Measurements from ENCODE around the gene USP1.

Gene USP1

GRCh38 chr1:62484824-62485468 lies 48.1 kb downstream of the USP1 start:
- H3K27ac ChIP-seq, result no peak overlapping the region
- TF ChIP-seq ZFX (IDR thresholded peaks at IDR 0.05; ENCODE audit: borderline replicate concordance) (no peak), CTCF (IDR thresholded peaks at IDR 0.05) (no peak)

DNA sequence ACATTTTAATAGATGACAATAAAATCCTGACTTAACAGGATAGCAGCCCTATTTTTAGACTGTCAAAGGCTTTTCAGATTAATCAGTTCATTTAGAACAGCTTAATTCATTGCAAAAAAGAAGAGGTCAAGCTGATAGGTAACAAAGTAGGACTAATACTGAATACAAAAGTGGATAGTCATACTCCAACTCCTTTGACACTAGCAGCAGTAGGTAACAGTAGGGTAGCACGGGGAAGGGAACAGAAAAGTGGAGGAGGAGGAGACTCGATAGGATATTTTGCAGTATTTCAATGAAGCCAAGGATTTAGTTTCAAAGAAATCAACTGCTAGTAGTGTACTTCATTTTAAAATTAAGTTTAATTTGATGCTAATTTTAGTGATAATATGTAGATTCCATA lies 51.1 kb downstream of the USP1 start:
- H3K27ac ChIP-seq, result no peak overlapping the region
- no peak for TF ChIP-seq ZFX (IDR thresholded peaks at IDR 0.05; ENCODE audit: borderline replicate concordance)
- TF ChIP-seq CTCF (IDR thresholded peaks at IDR 0.05), result no peak

GRCh38 chr1:62492521-62492920 lies 55.7 kb downstream of the USP1 start:
- TF ChIP-seq CTCF (IDR thresholded peaks at IDR 0.05) (no peak), ZFX (IDR thresholded peaks at IDR 0.05; ENCODE audit: borderline replicate concordance) (no peak)
- no peak overlapping the region for H3K27ac ChIP-seq

DNA sequence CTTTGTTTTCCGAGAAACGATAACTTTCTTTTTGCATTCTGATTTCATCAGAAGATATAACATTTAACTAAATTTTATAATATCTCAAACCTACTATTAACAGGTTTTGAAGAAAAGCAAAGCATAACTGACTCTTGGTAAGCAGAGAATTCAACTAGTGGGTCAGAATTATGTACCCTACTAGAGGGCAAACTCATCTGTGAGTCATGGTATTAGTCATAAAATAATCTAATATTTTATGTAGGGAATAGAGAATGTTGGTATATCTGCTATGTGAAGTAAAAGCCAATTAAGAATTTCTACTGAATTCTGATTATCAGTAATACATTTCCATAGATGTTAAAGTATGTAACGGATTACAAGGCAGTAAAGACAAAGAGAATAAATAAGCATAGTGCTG lies 56.8 kb downstream of the USP1 start:
- no peak for TF ChIP-seq CTCF (IDR thresholded peaks at IDR 0.05)
- TF ChIP-seq ZFX (IDR thresholded peaks at IDR 0.05; ENCODE audit: borderline replicate concordance), result no peak
- H3K27ac ChIP-seq, result no peak overlapping the region

DNA sequence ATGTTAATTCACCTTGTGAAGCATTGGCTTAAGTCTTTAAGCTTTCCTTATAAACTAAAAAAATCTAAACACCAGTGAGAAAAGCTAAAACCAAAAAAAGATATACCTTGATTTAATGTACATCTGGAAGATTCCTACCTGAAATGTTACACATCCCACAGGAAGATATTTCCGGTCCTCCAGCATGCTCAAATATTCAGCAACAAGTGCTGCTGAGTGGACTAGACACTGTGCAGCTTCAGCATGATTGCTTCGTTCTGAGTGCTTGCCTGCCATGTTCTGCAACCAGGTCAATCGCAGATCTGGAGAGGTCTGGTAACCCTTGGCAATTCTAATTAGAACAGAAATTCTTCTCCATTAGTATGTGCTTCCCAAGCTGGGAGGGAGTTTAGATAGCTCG lies 57.3 kb downstream of the USP1 start:
- no peak for TF ChIP-seq CTCF (IDR thresholded peaks at IDR 0.05)
- TF ChIP-seq ZFX (IDR thresholded peaks at IDR 0.05; ENCODE audit: borderline replicate concordance), result no peak
- H3K27ac ChIP-seq, result no peak overlapping the region

DNA sequence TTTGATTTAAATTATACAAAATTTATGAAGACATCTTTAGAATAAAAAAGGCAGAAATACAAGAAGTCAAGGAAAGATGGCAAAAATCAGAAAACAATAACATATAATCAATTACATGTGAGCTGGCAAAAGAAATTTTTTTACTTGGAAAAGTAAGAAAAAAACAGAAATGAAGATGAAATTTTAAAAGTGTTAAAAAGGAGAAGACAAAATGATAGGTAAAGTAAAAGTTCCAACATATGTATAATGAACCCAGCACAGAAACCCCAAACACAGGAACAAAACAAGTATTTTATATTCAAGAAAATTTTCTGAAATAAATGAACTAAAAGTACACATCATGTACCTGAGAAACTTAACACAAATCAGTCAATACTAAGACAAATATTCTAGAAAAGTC lies 63.4 kb downstream of the USP1 start:
- no peak overlapping the region for H3K27ac ChIP-seq
- TF ChIP-seq CTCF (IDR thresholded peaks at IDR 0.05) (no peak), ZFX (IDR thresholded peaks at IDR 0.05; ENCODE audit: borderline replicate concordance) (no peak)

Measured in 22Rv1 (cell line).